ENCODE data around the gene MIXL1. TPM values are rescaled to one million over a fixed set of nuclear protein-coding genes. Genes with fewer than 3 reads are reported as not detected.

Gene MIXL1
- polyA plus RNA-seq, 1 donor = 0.28 TPM

DNA sequence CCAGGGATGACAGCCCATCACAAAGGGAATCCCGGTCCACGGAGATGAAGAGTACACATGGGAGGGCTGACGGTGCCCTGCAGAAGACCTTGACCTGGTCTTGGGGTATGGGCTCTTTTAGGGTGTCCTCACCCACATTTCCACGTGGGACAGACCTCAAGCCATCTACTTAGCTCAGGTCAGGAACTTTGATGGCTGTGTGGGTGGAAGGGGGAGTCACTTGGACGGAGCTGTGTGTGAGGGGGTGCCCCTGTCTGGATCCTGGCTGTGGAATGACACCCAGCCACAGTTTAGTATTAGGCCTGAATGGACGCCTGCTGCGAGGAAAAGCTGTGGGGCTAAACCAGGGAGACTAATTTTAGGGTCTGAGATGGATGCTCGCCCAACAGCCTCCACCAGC, 10.9 kb upstream of the MIXL1 start:
- Histone ChIP-seq H3K27me3 (ENCODE audit: control insufficient read depth, insufficient read depth, low read length) (no peaks in the 10 kb centered on the region), H3K36me3 (ENCODE audit: control insufficient read depth, insufficient read depth, low read length) (no peaks in the 10 kb centered on the region), H3K4me3 (ENCODE audit: low read length) (no peak overlapping the region), H3K4me1 (ENCODE audit: control insufficient read depth, insufficient read depth, low read length) (no peaks in the 10 kb centered on the region), H3K27ac (ENCODE audit: low read length) (no peak overlapping the region), H3K9me3 (ENCODE audit: control insufficient read depth, low read depth, low read length) (no peaks in the 10 kb centered on the region)
- no peak for DNase-seq
- WGBS (ENCODE audit: insufficient coverage, low lambda C conversion rate) = no CpG with 5 or more reads among the region's 8 CpGs

DNA sequence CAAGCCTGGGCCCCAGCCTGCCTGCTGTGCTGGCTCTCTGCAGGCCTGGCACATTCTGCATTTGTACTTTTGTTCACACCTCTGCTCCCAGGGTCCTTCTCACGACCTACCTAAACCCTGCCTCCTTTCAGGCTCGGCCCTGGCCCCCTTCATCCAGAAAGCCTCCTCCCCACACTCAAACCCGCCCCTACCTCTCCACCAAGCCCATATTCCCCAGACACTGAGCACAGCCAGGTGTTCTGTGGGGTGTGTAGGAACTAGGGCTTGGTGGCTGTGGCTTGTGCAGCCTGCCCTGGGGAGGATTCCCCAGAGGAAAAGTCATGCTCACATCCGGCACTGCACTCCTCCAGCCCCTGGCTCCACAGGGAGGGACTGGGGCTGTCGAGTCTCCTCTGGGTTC, 8.2 kb upstream of the MIXL1 start:
- H3K4me1 ChIP-seq (ENCODE audit: control insufficient read depth, insufficient read depth, low read length) = no peaks in the 10 kb centered on the region
- no peak overlapping the region for H3K27ac ChIP-seq (ENCODE audit: low read length)
- no peak overlapping the region for H3K4me3 ChIP-seq (ENCODE audit: low read length)
- H3K36me3 ChIP-seq (ENCODE audit: control insufficient read depth, insufficient read depth, low read length) = no peaks in the 10 kb centered on the region
- H3K27me3 ChIP-seq (ENCODE audit: control insufficient read depth, insufficient read depth, low read length) = no peaks in the 10 kb centered on the region
- no peak for DNase-seq
- WGBS (ENCODE audit: insufficient coverage, low lambda C conversion rate) = 10% methylated on average over 2 of the region's 5 CpGs
- no peaks in the 10 kb centered on the region for H3K9me3 ChIP-seq (ENCODE audit: control insufficient read depth, low read depth, low read length)

GRCh38 chr1:226216056-226216455, 7.4 kb upstream of the MIXL1 start:
- no peak overlapping the region for H3K4me3 ChIP-seq (ENCODE audit: low read length)
- no peaks in the 10 kb centered on the region for H3K9me3 ChIP-seq (ENCODE audit: control insufficient read depth, low read depth, low read length)
- DNase-seq = no peak
- H3K4me1 ChIP-seq (ENCODE audit: control insufficient read depth, insufficient read depth, low read length) = no peaks in the 10 kb centered on the region
- H3K36me3 ChIP-seq (ENCODE audit: control insufficient read depth, insufficient read depth, low read length) = no peaks in the 10 kb centered on the region
- no peaks in the 10 kb centered on the region for H3K27me3 ChIP-seq (ENCODE audit: control insufficient read depth, insufficient read depth, low read length)
- WGBS (ENCODE audit: insufficient coverage, low lambda C conversion rate) = 40% methylated on average over 1 of the region's 5 CpGs
- H3K27ac ChIP-seq (ENCODE audit: low read length) = no peak overlapping the region

- Histone ChIP-seq H3K27me3 (ENCODE audit: control insufficient read depth, insufficient read depth, low read length) (no peaks in the 10 kb centered on the region), H3K4me3 (ENCODE audit: low read length) (no peak overlapping the region), H3K9me3 (ENCODE audit: control insufficient read depth, low read depth, low read length) (no peaks in the 10 kb centered on the region), H3K4me1 (ENCODE audit: control insufficient read depth, insufficient read depth, low read length) (no peaks in the 10 kb centered on the region), H3K36me3 (ENCODE audit: control insufficient read depth, insufficient read depth, low read length) (no peaks in the 10 kb centered on the region), H3K27ac (ENCODE audit: low read length) (no peak overlapping the region)
- WGBS (ENCODE audit: insufficient coverage, low lambda C conversion rate) = no CpG with 5 or more reads among the region's 10 CpGs
- DNase-seq = peak; percentile 17 to 36
Measured at GRCh38 chr1:226217273-226217672, 6.2 kb upstream of the MIXL1 start.

- Histone ChIP-seq H3K9me3 (ENCODE audit: control insufficient read depth, low read depth, low read length) (peaks cover 5% of the 10 kb centered on the region), H3K36me3 (ENCODE audit: control insufficient read depth, insufficient read depth, low read length) (no peaks in the 10 kb centered on the region), H3K27me3 (ENCODE audit: control insufficient read depth, insufficient read depth, low read length) (peaks cover 22% of the 10 kb centered on the region), H3K4me1 (ENCODE audit: control insufficient read depth, insufficient read depth, low read length) (no peaks in the 10 kb centered on the region), H3K4me3 (ENCODE audit: low read length) (no peak overlapping the region), H3K27ac (ENCODE audit: low read length) (no peak overlapping the region)
- no peak for DNase-seq
- no CpG with 5 or more reads among the region's 11 CpGs for WGBS (ENCODE audit: insufficient coverage, low lambda C conversion rate)
Measured at GRCh38 chr1:226220473-226221189, 2.8 kb upstream of the MIXL1 start.

DNA sequence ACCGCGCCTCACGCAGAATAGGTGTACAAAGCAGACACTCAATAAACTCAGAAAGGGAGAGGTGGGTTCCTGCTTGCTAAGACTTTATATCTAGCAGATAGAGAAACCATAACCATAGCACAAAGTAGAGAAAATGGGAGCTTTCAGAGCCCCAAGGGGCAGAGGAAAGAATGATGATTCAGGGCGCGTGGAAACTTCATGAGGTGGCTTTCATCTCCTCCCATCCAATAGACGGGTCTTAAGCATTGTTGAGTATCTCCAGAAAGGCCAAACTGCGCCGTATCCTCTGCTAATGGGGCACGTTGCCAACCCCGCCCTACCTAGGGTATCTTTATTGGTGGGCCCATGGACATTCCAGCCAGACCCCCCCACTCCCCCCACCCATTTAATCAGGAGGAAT, 778 bp upstream of the MIXL1 start:
- no CpG with 5 or more reads among the region's 10 CpGs for WGBS (ENCODE audit: insufficient coverage, low lambda C conversion rate)
- no peak overlapping the region for H3K4me3 ChIP-seq (ENCODE audit: low read length)
- H3K36me3 ChIP-seq (ENCODE audit: control insufficient read depth, insufficient read depth, low read length) = no peaks in the 10 kb centered on the region

DNA sequence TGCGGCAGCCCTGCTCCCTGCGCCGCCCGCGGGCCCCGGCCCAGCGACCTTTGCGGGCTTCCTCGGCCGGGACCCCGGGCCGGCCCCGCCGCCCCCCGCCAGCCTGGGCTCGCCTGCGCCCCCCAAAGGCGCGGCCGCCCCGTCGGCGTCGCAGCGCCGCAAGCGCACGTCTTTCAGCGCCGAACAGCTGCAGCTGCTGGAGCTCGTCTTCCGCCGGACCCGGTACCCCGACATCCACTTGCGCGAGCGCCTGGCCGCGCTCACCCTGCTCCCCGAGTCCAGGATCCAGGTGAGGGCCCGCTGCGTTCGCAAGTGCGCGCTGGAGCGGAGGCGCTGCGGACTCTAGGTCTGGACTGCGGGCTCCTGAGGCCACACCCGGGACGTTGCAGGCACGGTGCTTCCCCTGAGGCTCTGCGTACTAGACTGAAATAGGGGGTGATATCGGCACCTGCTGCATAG, 351 bp downstream of the MIXL1 start:
- peak; percentile 23 to 57 for DNase-seq
- no CpG with 5 or more reads among the region's 55 CpGs for WGBS (ENCODE audit: insufficient coverage, low lambda C conversion rate)
- H3K36me3 ChIP-seq (ENCODE audit: control insufficient read depth, insufficient read depth, low read length) = no peaks in the 10 kb centered on the region
- H3K4me1 ChIP-seq (ENCODE audit: control insufficient read depth, insufficient read depth, low read length) = no peaks in the 10 kb centered on the region
- H3K27ac ChIP-seq (ENCODE audit: low read length) = no peak overlapping the region
- H3K4me3 ChIP-seq (ENCODE audit: low read length) = peak overlapping the region; percentile 35
- peaks cover 22% of the 10 kb centered on the region for H3K27me3 ChIP-seq (ENCODE audit: control insufficient read depth, insufficient read depth, low read length)
- peaks cover 5% of the 10 kb centered on the region for H3K9me3 ChIP-seq (ENCODE audit: control insufficient read depth, low read depth, low read length)

More for the DNA sequence above, 778 bp upstream of the MIXL1 start:
- Histone ChIP-seq H3K9me3 (ENCODE audit: control insufficient read depth, low read depth, low read length) (peaks cover 5% of the 10 kb centered on the region), H3K4me1 (ENCODE audit: control insufficient read depth, insufficient read depth, low read length) (no peaks in the 10 kb centered on the region), H3K27ac (ENCODE audit: low read length) (no peak overlapping the region), H3K27me3 (ENCODE audit: control insufficient read depth, insufficient read depth, low read length) (peaks cover 22% of the 10 kb centered on the region)
- DNase-seq = no peak

DNA sequence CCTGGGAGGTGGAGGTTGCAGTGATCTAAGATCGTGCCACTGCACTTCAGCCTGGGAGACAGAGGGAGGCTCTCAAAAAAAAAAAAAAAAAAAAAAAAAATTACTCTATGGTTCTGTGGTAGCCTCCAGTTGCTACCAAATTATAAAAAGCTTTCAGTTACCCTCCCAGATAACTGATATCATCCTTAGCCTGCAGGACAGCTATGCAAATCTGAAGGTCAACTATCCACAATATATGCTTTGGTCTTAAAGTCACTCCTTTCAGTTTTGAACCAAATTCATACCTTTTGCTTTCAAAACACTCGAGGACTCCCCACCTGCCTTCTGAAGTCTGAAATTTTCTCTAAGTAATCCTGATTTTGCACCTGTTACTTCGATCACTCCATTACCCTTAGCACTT, 3.1 kb downstream of the MIXL1 start:
- Histone ChIP-seq H3K4me1 (ENCODE audit: control insufficient read depth, insufficient read depth, low read length) (no peaks in the 10 kb centered on the region), H3K27ac (ENCODE audit: low read length) (no peak overlapping the region), H3K4me3 (ENCODE audit: low read length) (no peak overlapping the region), H3K27me3 (ENCODE audit: control insufficient read depth, insufficient read depth, low read length) (peaks cover 22% of the 10 kb centered on the region), H3K36me3 (ENCODE audit: control insufficient read depth, insufficient read depth, low read length) (peaks cover 4% of the 10 kb centered on the region), H3K9me3 (ENCODE audit: control insufficient read depth, low read depth, low read length) (peaks cover 5% of the 10 kb centered on the region)
- no peak for DNase-seq
- WGBS (ENCODE audit: insufficient coverage, low lambda C conversion rate) = 90% methylated on average over 2 of the region's 3 CpGs

GRCh38 chr1:226233293-226233692, 9.8 kb downstream of the MIXL1 start:
- no peak for DNase-seq
- Histone ChIP-seq H3K36me3 (ENCODE audit: control insufficient read depth, insufficient read depth, low read length) (peaks cover 7% of the 10 kb centered on the region), H3K27ac (ENCODE audit: low read length) (no peak overlapping the region), H3K4me3 (ENCODE audit: low read length) (no peak overlapping the region), H3K4me1 (ENCODE audit: control insufficient read depth, insufficient read depth, low read length) (no peaks in the 10 kb centered on the region), H3K9me3 (ENCODE audit: control insufficient read depth, low read depth, low read length) (no peaks in the 10 kb centered on the region), H3K27me3 (ENCODE audit: control insufficient read depth, insufficient read depth, low read length) (no peaks in the 10 kb centered on the region)
- 100% methylated on average over 1 of the region's 6 CpGs for WGBS (ENCODE audit: insufficient coverage, low lambda C conversion rate)

GRCh38 chr1:226233806-226234205, 10.3 kb downstream of the MIXL1 start:
- H3K27me3 ChIP-seq (ENCODE audit: control insufficient read depth, insufficient read depth, low read length) = no peaks in the 10 kb centered on the region
- no peak for DNase-seq

DNA sequence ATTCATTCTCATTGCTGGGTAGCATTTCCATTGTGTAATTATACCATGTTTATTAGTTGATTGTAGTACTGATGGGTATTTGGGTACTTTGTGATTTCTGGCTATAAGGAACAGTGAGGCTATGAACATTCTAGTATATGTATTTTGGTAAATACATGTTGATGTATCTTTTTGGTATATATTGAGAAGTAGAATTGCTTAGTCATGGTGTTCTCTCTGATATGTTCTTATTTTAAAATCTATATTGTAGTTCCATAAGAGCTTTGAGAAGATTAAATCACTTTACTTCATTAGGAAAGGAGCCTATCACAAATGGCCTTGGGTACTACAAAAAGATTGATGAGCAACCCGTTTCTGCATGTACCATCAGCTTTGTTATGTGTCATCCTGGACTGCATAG, 13.4 kb downstream of the MIXL1 start:
- H3K4me3 ChIP-seq (ENCODE audit: low read length) = no peak overlapping the region
- H3K27me3 ChIP-seq (ENCODE audit: control insufficient read depth, insufficient read depth, low read length) = no peaks in the 10 kb centered on the region
- H3K27ac ChIP-seq (ENCODE audit: low read length) = no peak overlapping the region
- H3K4me1 ChIP-seq (ENCODE audit: control insufficient read depth, insufficient read depth, low read length) = no peaks in the 10 kb centered on the region
- WGBS (ENCODE audit: insufficient coverage, low lambda C conversion rate) = 100% methylated on average over 1 of the region's 1 CpG
- H3K9me3 ChIP-seq (ENCODE audit: control insufficient read depth, low read depth, low read length) = no peaks in the 10 kb centered on the region
- peaks cover 4% of the 10 kb centered on the region for H3K36me3 ChIP-seq (ENCODE audit: control insufficient read depth, insufficient read depth, low read length)
- no peak for DNase-seq

More at GRCh38 chr1:226233806-226234205, 10.3 kb downstream of the MIXL1 start:
- Histone ChIP-seq H3K27ac (ENCODE audit: low read length) (no peak overlapping the region), H3K4me3 (ENCODE audit: low read length) (no peak overlapping the region), H3K4me1 (ENCODE audit: control insufficient read depth, insufficient read depth, low read length) (no peaks in the 10 kb centered on the region), H3K36me3 (ENCODE audit: control insufficient read depth, insufficient read depth, low read length) (peaks cover 8% of the 10 kb centered on the region), H3K9me3 (ENCODE audit: control insufficient read depth, low read depth, low read length) (no peaks in the 10 kb centered on the region)
- 93% methylated on average over 3 of the region's 3 CpGs for WGBS (ENCODE audit: insufficient coverage, low lambda C conversion rate)

Data from large intestine (tissue), 3 donors.